H1 (cell line): Measurements from ENCODE around the gene JAKMIP2. TPM values are rescaled to one million over a fixed set of nuclear protein-coding genes. Genes with fewer than 3 reads are reported as not detected.

Source experiments
- CTCF ChIA-PET: fragments of 300-600 bp; sonication (Branson Sonifier 250); formaldehyde crosslinking; loops from one replicate; lab custom pipeline; 2021; ENCODE audit not compliant: partially characterized antibody; lab: Charles Lee
- POLR2A ChIA-PET: fragments of 300-600 bp; sonication (Branson Sonifier 250); formaldehyde crosslinking; loops from one replicate; lab custom pipeline; 2021; ENCODE audit warnings: inconsistent platforms; ENCODE audit not compliant: partially characterized antibody; lab: Charles Lee
- DNase-seq, 2 experiments: peaks; one replicate each; pipeline versions ENCODE4 v3.0.0 to v3.0.0-alpha.2; 2010 to 2022; ENCODE audit warnings: low spot score in 2 of 2, low read depth in 1 of 2, mixed read lengths in 1 of 2
- FAIRE-seq: peaks from 2 replicates; lab custom pipeline; 2011; peaks lifted over from hg19 to GRCh38; lab: Jason Lieb, UNC
- H2AFZ ChIP-seq: 2 replicates; pipeline ENCODE4 v1.8.1; 2012; ENCODE audit warnings: low read length, inconsistent platforms
- H2AK5ac ChIP-seq: 2 replicates; pipeline ENCODE4 v1.6.1; 2013; ENCODE audit warnings: low read depth, low read length
- H2BK120ac ChIP-seq: replicated peaks from 2 replicates; pipeline ENCODE3; 2013; ENCODE audit warnings: low read depth, low read length, inconsistent platforms
- H2BK12ac ChIP-seq: 2 replicates; pipeline ENCODE4 v1.6.1; 2013; ENCODE audit warnings: low read depth, low read length
- H2BK15ac ChIP-seq: 2 replicates; pipeline ENCODE4 v1.6.1; 2013; ENCODE audit warnings: low read length
- H2BK20ac ChIP-seq: 2 replicates; pipeline ENCODE4 v1.6.1; 2013; ENCODE audit warnings: low read length
- H2BK5ac ChIP-seq: 2 replicates; pipeline ENCODE4 v1.6.1; 2013; ENCODE audit warnings: low read depth, low read length
- H3K14ac ChIP-seq: 2 replicates; pipeline ENCODE4 v1.6.1; 2013; ENCODE audit warnings: inconsistent platforms; ENCODE audit not compliant: insufficient read length
- H3K18ac ChIP-seq: 2 replicates; pipeline ENCODE4 v1.6.1; 2013; ENCODE audit warnings: low read length; ENCODE audit errors: extremely low read depth
- H3K23ac ChIP-seq: 2 replicates; pipeline ENCODE4 v1.6.1; 2013; ENCODE audit warnings: inconsistent platforms; ENCODE audit not compliant: insufficient read length
- H3K23me2 ChIP-seq: 2 replicates; pipeline ENCODE4 v1.6.1; 2013; ENCODE audit warnings: low read depth, low read length
- H3K27ac ChIP-seq: 2 replicates; pipeline ENCODE4 v1.6.1; 2011; ENCODE audit warnings: low read depth, low read length, inconsistent platforms
- H3K27me3 ChIP-seq, 4 experiments: replicated peaks in 1 of 4; 1 replicate in 1 of 4; 2 replicates in 3 of 4; pipeline versions ENCODE4 v1.6.1 to v1.8.1; 2011 to 2013; ENCODE audit warnings: low read length in 3 of 4, mild to moderate bottlenecking in 3 of 4, inconsistent platforms in 2 of 4, mixed read lengths in 2 of 4, moderate library complexity in 1 of 4; ENCODE audit not compliant: control insufficient read depth in 3 of 4, insufficient read depth in 3 of 4; ENCODE audit errors: extremely low read depth in 1 of 4
- H3K36me3 ChIP-seq, 4 experiments: 2 replicates each; pipeline versions ENCODE4 v1.6.1 to v1.8.1; 2011 to 2013; ENCODE audit warnings: mild to moderate bottlenecking in 4 of 4, low read length in 3 of 4, moderate library complexity in 2 of 4, control low read depth in 1 of 4, inconsistent platforms in 1 of 4; ENCODE audit not compliant: insufficient read depth in 4 of 4, control insufficient read depth in 2 of 4
- H3K4ac ChIP-seq: replicated peaks from 2 replicates; pipeline ENCODE3; 2013; ENCODE audit warnings: low read length, low read depth, mixed read lengths, inconsistent platforms; ENCODE audit not compliant: insufficient read length
- H3K4me1 ChIP-seq, 4 experiments: replicated peaks in 1 of 4; 1 replicate in 1 of 4; 2 replicates in 3 of 4; pipeline versions ENCODE4 v1.6.1 to v1.8.1; 2011 to 2013; ENCODE audit warnings: low read length in 3 of 4, inconsistent platforms in 2 of 4, mixed read lengths in 1 of 4; ENCODE audit not compliant: insufficient read depth in 4 of 4, control insufficient read depth in 3 of 4
- H3K4me2 ChIP-seq, 2 experiments: 2 replicates each; pipeline versions ENCODE4 v1.6.1 to v1.8.1; 2011 to 2013; ENCODE audit warnings: low read depth in 2 of 2, low read length in 2 of 2, control low read depth in 1 of 2, inconsistent platforms in 1 of 2, mild to moderate bottlenecking in 1 of 2; ENCODE audit not compliant: insufficient read depth in 1 of 2
- H3K4me3 ChIP-seq, 4 experiments: fragments of 200-600, 300-600 bp in 1 of 4; sonication (generic), shearing (Covaris generic), sonication (Bioruptor Twin) in 1 of 4; 2 replicates each; pipeline versions ENCODE4 v1.5.1 to v1.8.1; 2011 to 2016; ENCODE audit warnings: low read length in 4 of 4, low read depth in 3 of 4, control low read depth in 2 of 4, inconsistent platforms in 2 of 4, mild to moderate bottlenecking in 2 of 4, mixed read lengths in 1 of 4, moderate library complexity in 1 of 4; ENCODE audit not compliant: insufficient read depth in 2 of 4; ENCODE audit errors: extremely low read depth in 1 of 4
- H3K56ac ChIP-seq: replicated peaks from 2 replicates; pipeline ENCODE3; 2013; ENCODE audit warnings: low read depth, mild to moderate bottlenecking, mixed read lengths, low read length, inconsistent platforms; ENCODE audit not compliant: insufficient read length
- H3K79me1 ChIP-seq: 2 replicates; pipeline ENCODE4 v1.6.1; 2013; ENCODE audit warnings: low read depth, low read length, control low read depth
- H3K79me2 ChIP-seq, 2 experiments: 2 replicates each; pipeline versions ENCODE4 v1.6.1 to v1.8.1; 2012 to 2013; ENCODE audit warnings: low read length in 2 of 2, mild to moderate bottlenecking in 2 of 2, inconsistent platforms in 1 of 2; ENCODE audit not compliant: insufficient read depth in 2 of 2, control insufficient read depth in 1 of 2
- H3K9ac ChIP-seq, 4 experiments: replicated peaks in 1 of 4; 1 replicate in 1 of 4; 2 replicates in 3 of 4; pipeline versions ENCODE4 v1.6.1 to v1.8.1; 2011 to 2013; ENCODE audit warnings: low read depth in 3 of 4, low read length in 3 of 4, control low read depth in 2 of 4, mild to moderate bottlenecking in 2 of 4, moderate library complexity in 2 of 4, inconsistent platforms in 1 of 4; ENCODE audit errors: extremely low read depth in 1 of 4
- H3K9me3 ChIP-seq, 2 experiments: 2 replicates each; pipeline versions ENCODE4 v1.6.1 to v1.8.1; 2012 to 2013; ENCODE audit warnings: mild to moderate bottlenecking in 2 of 2, moderate library complexity in 2 of 2, control low read depth in 1 of 2, inconsistent platforms in 1 of 2, low read depth in 1 of 2, low read length in 1 of 2, mixed read lengths in 1 of 2; ENCODE audit not compliant: insufficient read depth in 2 of 2
- H4K20me1 ChIP-seq, 2 experiments: replicated peaks in 1 of 2; 2 replicates each; pipeline versions ENCODE3 to v1.8.1; 2011 to 2013; ENCODE audit warnings: inconsistent platforms in 2 of 2, low read length in 2 of 2, mild to moderate bottlenecking in 1 of 2; ENCODE audit not compliant: insufficient read depth in 2 of 2, control insufficient read depth in 1 of 2
- H4K5ac ChIP-seq: 2 replicates; pipeline ENCODE4 v1.6.1; 2013; ENCODE audit warnings: low read length, low read depth, mixed read lengths, inconsistent platforms; ENCODE audit not compliant: insufficient read length
- H4K8ac ChIP-seq: 2 replicates; pipeline ENCODE4 v1.8.0; 2013; ENCODE audit warnings: mild to moderate bottlenecking, moderate library complexity, low read length, inconsistent platforms; ENCODE audit not compliant: insufficient read depth; ENCODE audit errors: extremely low read depth
- H4K91ac ChIP-seq: replicated peaks from 2 replicates; pipeline ENCODE3; 2013; ENCODE audit warnings: low read length, mixed read lengths, inconsistent platforms; ENCODE audit not compliant: insufficient read length
- CBX8 ChIP-seq: fragments of 300-800, 300-1000 bp; sonication (generic); IDR thresholded peaks from 2 replicates; pipeline ENCODE4 v1.7.1; 2016; ENCODE audit warnings: low read depth, low read length, borderline replicate concordance
- GABPA ChIP-seq: IDR thresholded peaks from 2 replicates; pipeline ENCODE4 v1.6.1; 2011; ENCODE audit warnings: mild to moderate bottlenecking, low read length, moderate library complexity, borderline replicate concordance; ENCODE audit not compliant: insufficient read depth
- SIN3A ChIP-seq, 2 experiments: IDR thresholded peaks in 1 of 2; conservative IDR thresholded peaks in 1 of 2; 2 replicates each; pipeline ENCODE4 v1.6.1; 2011 to 2012; ENCODE audit warnings: low read length in 2 of 2, improper control_type of control experiment in 1 of 2, low read depth in 1 of 2, mild to moderate bottlenecking in 1 of 2
- TAF7 ChIP-seq: optimal IDR thresholded peaks from 2 replicates; pipeline ENCODE3; 2011; ENCODE audit warnings: low read depth, mild to moderate bottlenecking, inconsistent platforms, low read length, moderate library complexity, borderline replicate concordance
- polyA plus RNA-seq, 7 experiments: library from polyadenylated mRNA; depleted of rRNA in 3 of 7; stranded (reverse) in 5 of 7; unstranded in 2 of 7; fragments of >200 nt in 5 of 7; fragments of 200-250 nt in 2 of 7; gene quantifications; 1 replicate in 5 of 7; 2 replicates in 1 of 7; 4 replicates in 1 of 7; pipeline versions ENCODE4 v1.2.1 to v1.2.3, GENCODE V29; 2011 to 2013; ENCODE audit warnings: missing spikeins in 2 of 7, mixed read lengths in 2 of 7
- total RNA-seq: library from RNA; stranded (reverse); fragmentation: NEBNext Ultra II Directional; extraction: Animal tissue kit (Norgen Biotek cat#: 25700); gene quantifications from 2 replicates; pipeline ENCODE4 v1.2.1, GENCODE V29; 2021
- TF ChIP-seq, protein P1 (sequence below): IDR thresholded peaks from 2 replicates; pipeline ENCODE4 v1.6.1; 2012; ENCODE audit warnings: inconsistent platforms
- TF ChIP-seq, protein P2 (sequence below): IDR thresholded peaks from 2 replicates; pipeline ENCODE4 v1.6.1; 2011; ENCODE audit warnings: low read depth, mild to moderate bottlenecking, low read length; ENCODE audit not compliant: insufficient read depth

JAKMIP2 gene
- total and polyA plus RNA-seq, 2 of the 8 experiments (the other 6 are each of a cell fraction or from before 2014, with no cell fraction given), result 2.4 to 13.6 TPM

DNA sequence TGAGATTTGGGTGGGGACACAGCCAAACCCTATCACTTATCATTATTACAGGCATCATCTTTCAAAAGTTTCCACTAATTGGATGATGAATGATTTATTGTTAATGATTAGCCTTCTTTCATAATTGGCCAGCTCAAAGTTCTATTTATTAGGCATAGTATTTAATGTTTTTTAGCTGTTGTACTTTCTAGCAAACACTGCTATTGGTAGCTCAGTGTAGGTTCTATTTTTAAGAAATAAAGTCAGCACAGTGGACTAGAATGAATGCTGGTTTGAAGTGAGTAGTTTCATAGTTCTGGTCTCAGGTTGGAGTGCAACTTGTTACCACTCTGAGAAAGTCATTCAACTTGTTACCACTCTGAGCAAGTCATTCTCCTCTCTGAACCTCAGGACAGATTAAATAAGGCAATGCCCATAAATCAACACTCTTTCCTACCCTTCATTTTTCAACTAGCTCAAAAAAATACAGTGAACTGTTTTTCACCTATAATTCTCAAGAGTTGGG, 46.9 kb downstream of the JAKMIP2 start:
- no peak overlapping the region for H3K23ac ChIP-seq
- CTCF ChIA-PET, result interaction anchor here (0.7 to 1.5 kb wide), 7 partner anchors 9 to 108 kb away, joined by 3 to 6 read pairs (median 4); no protein-coding TSS in a partner anchor
- no peak overlapping the region for H2BK120ac ChIP-seq
- H3K79me2 ChIP-seq, result peaks cover 0 to 6% of the 10 kb centered on the region in 2 experiments; a peak in 1 of 4 replicates
- TF ChIP-seq, protein P1, sequence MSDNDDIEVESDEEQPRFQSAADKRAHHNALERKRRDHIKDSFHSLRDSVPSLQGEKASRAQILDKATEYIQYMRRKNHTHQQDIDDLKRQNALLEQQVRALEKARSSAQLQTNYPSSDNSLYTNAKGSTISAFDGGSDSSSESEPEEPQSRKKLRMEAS, result no peak
- TF ChIP-seq CBX8 (no peak), TAF7 (no peak), GABPA (no peak), SIN3A (conservative IDR thresholded peaks at IDR 0.05 in 1 of 2, IDR thresholded peaks at IDR 0.05 in 1 of 2; ENCODE audit: low read depth in 1 of 2, low read length in 2 of 2) (no peak)
- TF ChIP-seq, protein P2, sequence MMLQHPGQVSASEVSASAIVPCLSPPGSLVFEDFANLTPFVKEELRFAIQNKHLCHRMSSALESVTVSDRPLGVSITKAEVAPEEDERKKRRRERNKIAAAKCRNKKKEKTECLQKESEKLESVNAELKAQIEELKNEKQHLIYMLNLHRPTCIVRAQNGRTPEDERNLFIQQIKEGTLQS, result no peak
- peaks cover 0 to 1% (median 0%) of the 10 kb centered on the region in 4 experiments; a peak in 3 of 7 replicates for H3K4me1 ChIP-seq
- DNase-seq (no peak), FAIRE-seq (no peak)
- no peak overlapping the region for H3K14ac ChIP-seq
- no peaks in the 10 kb centered on the region for H3K79me1 ChIP-seq
- H3K27me3 ChIP-seq, result no peaks in the 10 kb centered on the region
- POLR2A ChIA-PET, result interaction anchor here (0.7 to 1.7 kb wide), 3 partner anchors 13 to 117 kb away, joined by 3 to 5 read pairs (median 3); no protein-coding TSS in a partner anchor
- no peak overlapping the region for H4K5ac ChIP-seq
- no peak overlapping the region for H3K56ac ChIP-seq
- H2AK5ac ChIP-seq, result no peak overlapping the region
- H3K4ac ChIP-seq, result no peak overlapping the region
- no peak overlapping the region for H2BK5ac ChIP-seq
- no peak overlapping the region for H4K91ac ChIP-seq
- H3K36me3 ChIP-seq, result no peaks in the 10 kb centered on the region
- no peak overlapping the region for H2BK12ac ChIP-seq
- H3K4me2 ChIP-seq, result no peak overlapping the region
- H2BK20ac ChIP-seq, result no peak overlapping the region
- H3K9me3 ChIP-seq, result no peaks in the 10 kb centered on the region
- H3K18ac ChIP-seq, result no peak overlapping the region
- H3K27ac ChIP-seq, result no peak overlapping the region
- H3K23me2 ChIP-seq, result no peaks in the 10 kb centered on the region
- no peak overlapping the region for H4K8ac ChIP-seq
- H2BK15ac ChIP-seq, result no peak overlapping the region
- no peak overlapping the region for H3K9ac ChIP-seq
- no peak overlapping the region for H3K4me3 ChIP-seq
- H4K20me1 ChIP-seq, result peaks cover 0 to 4% of the 10 kb centered on the region in 2 experiments
- no peak overlapping the region for H2AFZ ChIP-seq
